ENCODE results near the gene GSTK1.

GRCh38 chr7:143280566-143280965 is 17.3 kb downstream of the GSTK1 start:
- TF ChIP-seq CTCF (IDR thresholded peaks at IDR 0.05; ENCODE audit: poor library complexity, severe bottlenecking) (no peak), POLR2AphosphoS5 (IDR thresholded peaks at IDR 0.05) (no peak)

Data from neural cell (in vitro differentiated cells).